GM21528 (cell line): Measurements from ENCODE around the gene GMDS.

ENCODE experiments used
- ATAC-seq: cut with Tn5 transposase; IDR thresholded peaks from one replicate; pipeline ENCODE4 v1.9.1; 2021; ENCODE audit warnings: mild to moderate bottlenecking, moderate library complexity; ENCODE audit not compliant: unreplicated experiment, low FRiP score

The GMDS gene

DNA sequence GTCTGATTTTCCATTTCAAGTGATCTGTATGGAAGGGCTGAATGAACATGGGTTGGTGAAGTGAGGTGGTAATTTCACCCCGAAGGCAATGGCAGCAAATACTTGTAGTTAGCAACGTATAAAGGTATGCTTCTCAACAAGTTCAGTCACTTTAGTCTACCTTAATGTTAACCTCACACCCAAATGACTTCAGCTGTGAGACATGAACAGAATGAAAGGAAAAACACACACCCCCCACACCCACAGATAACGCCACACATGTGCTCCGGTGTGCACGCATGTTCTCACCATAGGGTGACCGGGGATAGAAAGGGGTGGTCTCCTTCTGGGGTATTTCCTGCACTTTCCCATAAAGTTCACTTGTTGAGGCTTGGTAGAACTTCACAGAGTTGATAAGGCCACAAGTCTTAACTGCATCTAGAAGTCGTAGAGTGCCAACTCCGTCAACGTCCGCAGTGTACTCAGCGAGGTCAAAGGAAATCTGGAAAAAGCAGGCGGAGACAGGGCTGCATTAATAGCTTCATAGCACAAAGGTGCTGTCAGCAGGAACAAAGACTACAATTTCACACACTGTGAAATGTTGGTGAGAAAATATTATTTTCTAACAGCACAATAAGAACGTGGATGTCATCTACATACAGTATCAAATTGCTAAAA is 284.8 kb downstream of the GMDS start:
- ATAC-seq, result no peak

GRCh38 chr6:1958257-1958656 is 287.1 kb downstream of the GMDS start:
- ATAC-seq, result no peak

DNA sequence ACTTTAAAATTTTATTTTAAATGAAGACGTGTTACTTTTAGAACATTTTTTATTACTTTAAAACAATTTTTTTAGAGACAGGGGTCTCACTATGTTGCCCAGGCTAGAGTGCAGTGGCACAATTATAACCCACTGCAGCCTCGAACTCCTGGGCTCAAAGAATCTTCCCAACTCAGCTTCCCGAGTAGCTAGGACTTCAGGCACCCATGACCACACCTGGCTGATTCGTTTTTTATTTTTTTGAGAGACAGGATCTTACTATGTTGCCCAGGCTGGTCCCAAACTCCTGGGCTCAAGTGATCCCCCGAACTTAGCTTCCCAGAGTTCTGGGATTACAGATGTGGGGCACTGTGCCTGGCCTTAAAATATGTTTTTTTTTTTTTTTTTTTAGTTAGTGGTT is 287.7 kb downstream of the GMDS start:
- ATAC-seq, result no peak

- ATAC-seq, result no peak
These were observed 292.6 kb downstream of the GMDS start for GRCh38 chr6:1952740-1953360.

DNA sequence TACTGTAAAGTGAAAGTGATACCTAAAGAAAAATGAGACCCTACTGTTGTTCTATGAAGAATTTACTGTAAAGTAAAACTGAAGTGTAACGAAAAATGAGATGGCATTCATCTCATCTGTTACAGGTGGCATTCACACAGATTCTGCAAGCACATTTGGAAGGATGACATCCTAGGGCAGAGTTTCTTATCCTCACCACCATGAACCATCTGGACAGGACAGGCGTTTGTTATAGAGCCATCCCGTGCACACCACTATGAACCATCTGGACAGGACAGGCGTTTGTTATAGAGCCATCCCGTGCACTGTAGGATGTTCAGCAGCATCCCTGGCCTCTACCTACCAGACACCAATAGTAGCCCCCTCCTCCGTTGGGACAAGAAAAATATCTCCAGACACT is 294.8 kb downstream of the GMDS start:
- no peak for ATAC-seq

GRCh38 chr6:1949538-1949937 is 295.9 kb downstream of the GMDS start:
- ATAC-seq, result no peak

DNA sequence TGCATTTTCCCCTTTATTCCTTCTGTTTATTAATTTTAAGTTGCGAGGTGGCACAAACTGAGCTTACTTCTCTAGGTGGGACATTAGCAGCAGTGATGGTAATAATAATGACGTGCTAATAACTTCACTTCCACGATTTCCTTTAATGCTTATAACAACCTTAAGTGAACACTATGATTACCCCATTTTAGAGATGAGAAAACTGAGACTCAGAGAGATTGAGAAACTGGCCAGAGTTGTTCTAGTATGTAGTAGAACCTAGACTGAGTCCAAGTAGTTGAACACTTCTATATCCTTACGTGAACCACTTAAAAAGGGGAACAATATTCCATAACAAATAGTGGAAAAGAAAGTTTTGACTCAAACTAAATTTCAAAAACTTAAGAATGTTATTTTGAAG is 297.5 kb downstream of the GMDS start:
- no peak for ATAC-seq

DNA sequence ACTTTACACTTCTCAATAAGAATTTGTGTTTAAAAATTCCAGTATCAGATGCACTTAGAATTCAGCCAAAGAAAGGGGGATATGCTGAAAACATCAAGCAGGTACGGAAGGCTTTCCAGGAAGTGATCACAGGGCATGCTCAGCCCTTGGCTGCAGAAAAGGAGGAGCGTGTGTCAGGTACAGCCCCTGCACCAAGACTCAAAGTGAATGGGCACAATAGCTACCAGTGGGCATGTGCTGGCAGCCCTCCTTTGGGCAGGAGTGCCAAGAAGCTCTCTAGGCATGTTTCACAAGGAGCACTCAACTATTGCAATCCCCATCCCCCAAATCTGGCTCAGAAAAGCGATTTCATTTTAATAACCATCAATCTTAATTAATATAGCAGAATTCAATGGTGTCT is 298.8 kb downstream of the GMDS start:
- ATAC-seq, result no peak

DNA sequence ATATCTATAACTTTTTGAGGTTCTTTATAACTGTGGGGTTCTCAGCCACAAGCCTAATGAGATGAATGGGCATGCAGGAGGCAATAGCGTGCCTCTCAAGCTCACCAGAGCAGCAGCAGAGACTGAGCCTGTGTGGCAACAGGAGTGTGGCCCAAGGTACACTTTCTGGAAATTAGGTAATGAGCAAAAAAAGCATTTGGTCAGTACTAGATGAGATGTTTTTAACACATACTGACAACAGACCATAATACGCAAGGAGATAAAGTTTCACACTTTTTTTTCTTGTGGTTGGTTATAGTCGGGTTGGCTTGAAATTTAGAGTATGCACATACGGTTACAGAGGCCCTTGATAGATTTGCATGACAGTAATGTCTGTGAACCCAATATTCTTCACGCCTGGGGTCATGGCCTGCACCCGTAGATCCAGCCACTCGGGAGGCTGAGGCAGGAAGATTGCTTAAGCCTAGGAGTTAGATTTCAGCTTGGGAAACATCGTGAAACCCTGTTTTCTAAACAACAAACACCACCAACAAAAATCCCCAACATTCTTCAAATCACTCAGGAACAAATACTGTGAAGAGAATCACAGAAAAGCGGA is 300.1 kb downstream of the GMDS start:
- no peak for ATAC-seq

DNA sequence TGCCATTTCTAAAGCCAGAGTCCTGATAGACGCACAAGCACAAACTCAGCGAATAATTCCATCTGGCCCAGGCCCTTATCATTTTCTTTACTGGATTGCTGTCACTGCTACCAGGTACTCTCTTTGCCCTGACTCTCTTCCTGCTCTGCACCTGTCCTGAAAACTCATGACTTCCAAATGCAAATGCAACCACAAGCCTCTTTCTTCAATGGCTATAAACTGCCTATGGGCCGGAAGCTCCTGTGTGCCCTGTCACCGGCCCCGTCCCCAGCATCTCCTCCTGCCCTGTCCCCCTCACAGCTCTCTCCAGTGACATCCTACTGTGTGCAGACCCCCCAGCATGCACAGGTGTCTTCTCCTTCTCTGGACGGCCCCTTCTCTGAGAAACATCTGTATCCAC is 302.6 kb downstream of the GMDS start:
- ATAC-seq, result no peak

DNA sequence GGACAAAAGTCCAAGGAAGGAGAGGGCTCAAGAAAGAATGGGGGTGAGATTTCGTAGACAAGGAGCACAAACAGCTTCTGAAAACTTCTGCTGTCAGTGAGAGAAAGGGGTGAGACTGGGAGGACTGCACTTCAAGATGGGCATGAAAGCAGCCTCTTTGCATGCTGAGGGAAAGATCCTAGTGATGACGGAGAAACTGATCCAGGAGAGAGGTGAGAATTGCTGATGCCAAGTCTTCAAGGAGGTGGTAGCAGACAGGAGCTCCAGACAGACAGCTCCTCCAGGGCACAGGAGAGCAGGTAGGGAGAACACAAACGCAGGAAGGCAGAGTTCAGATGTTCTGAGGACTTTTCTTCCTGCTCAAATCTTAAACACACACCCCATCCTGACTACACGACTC is 303.9 kb downstream of the GMDS start:
- ATAC-seq, result no peak

DNA sequence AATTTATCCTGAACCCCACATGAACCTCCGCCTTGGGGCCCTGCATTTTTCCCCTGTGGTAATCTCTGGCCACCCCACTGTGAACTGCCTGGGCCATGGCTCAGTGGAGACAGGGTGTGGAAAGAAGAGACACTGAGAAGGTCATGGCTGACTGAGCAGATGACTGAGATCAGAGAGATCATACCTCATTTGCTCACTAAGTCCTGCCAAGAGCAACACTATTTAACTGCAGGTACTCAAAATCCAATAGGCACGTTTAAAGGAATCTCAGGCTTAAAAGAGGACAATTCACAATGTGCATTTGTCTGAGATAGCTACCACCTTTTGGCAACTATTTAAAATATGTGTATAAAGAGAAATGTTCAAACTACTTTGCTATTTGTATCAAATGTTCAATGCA is 305.0 kb downstream of the GMDS start:
- ATAC-seq, result no peak

DNA sequence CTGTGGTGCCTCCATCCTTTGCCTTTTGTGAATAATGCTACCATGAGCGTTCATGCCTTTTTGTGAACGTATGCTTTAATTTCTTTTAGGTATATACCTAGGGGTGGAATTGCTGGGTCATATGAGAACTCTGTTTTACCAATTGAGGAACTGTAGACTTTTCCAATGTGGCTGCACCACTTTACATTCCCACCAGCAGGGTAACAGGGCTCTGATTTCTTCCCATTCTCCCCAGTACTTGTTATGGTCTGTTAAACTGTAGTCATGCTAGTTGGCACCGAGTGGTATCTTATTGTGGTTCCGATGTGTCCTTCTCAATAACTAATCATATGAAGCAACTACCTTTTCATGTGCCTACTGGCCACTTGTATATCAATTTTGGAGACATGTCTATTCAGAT is 312.1 kb downstream of the GMDS start:
- no peak for ATAC-seq

- ATAC-seq, result no peak
These were observed 313.6 kb downstream of the GMDS start for GRCh38 chr6:1931817-1932216.

DNA sequence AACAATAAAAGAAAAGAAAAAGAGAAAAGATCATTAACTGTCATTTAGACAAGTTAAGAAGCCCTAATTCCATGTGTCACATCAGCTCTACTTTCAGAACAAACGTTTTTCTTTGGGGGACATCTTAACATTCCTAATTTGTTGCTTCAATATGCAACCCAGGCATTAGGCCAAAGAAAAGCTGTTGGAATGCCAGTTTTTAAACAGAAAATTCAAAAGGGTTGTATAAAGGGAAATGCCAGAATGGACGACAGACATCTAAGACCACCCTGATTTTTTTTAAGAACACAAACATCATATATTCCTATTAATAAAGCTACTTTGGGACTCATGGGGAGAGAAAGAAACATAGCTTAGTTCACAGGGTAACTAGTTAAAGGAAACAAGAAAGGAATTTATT is 315.0 kb downstream of the GMDS start:
- ATAC-seq, result no peak

DNA sequence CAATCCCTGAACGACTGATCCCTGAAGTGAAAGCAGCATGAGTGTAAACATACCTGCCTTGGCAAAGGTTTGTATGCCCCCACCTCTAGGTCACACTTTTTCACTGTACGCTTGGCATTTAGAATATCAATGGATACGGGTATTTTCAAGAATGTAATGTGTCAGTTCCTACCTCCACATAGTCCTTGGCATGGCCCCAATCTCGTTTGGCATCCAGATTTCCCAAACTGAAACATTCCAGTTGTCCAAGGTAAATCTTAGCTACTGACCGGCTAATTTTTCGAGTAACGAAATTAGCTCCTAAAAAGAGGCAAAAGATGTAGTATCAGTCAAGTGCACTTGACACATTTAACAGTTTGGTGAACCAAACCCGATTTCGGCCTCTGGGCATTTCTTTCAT is 315.5 kb downstream of the GMDS start:
- no peak for ATAC-seq

DNA sequence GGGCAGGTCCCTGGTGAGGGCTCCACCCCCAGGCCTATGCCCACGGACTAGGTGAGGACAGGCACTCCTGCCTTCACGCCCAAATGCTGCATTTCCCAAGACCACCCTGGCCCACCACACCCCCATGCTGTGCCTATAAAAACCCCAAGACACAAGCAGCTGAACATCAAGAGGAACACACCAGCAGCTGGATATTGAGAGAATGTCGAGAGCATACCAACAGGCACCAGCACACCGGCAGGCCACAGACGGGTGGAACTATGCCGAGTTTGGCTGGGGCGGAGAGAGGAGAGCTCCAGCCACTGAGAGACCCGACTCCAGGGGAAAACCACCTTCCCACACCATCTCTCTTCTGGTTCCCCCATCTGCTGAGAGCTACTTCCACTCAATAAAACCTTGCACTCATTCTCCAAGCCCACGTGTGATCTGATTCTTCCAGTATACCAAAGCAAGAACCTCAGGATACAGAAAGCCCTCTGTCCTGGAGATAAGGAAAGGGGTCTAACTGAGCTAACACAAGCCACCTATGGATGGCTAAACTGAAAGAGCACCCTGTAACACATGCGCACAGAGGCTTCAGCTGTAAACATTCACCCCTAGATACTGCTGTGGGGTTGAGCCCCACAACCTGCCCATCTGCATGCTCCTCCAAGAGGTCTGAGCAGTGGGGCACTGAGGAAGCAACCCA is 319.5 kb downstream of the GMDS start:
- ATAC-seq, result no peak

DNA sequence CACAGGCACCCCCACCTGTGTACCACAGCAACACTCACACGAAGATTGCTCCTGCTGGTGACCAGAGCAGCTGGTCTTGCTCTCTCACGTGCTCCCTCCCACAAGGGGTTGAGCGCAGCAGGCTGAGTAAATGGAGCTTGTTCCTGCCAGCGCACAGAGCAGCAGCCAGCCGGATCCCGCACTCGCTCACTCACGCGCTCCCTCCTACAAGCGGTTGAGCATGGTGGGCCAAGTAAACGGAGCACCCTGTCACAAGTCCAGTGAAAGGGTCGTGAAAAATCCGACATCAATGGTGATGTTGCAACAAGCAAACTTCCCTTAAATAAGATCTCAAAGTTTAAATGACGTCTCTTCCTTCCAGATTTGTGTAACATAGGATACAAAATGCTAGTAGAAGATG is 322.0 kb downstream of the GMDS start:
- no peak for ATAC-seq

DNA sequence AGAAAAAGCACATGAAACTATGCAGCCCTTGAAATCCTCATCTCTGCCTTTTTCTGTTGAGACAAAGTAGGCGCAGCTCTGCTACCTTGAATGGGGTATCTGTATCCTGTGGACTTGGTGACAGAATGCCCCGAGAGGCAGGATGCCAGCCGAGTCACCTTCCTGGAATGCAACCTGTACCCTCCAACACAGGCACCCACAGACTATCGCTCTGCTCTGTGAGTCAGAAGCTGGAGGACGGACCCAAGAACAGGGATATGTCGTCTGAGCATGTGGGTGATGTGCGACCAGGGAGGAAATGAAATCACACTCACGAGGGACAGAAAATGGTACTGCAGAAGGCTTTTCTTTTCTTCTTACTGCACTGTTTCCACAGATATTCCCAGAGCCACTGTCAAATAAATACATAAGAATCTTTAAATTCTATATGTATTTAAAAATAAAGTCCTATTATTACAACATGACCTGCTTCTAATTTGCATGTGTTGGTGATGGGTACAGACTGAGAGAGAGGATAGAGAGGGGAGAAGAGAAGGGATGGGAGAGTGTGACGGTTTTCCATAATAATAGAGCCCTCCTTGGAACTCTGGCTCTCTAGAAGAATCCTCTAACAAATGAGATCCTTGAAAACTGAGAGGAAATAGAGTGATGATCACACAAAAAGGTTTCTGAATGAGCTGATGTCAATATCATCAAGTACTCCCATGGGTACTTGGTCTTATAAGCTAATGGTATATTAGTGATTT is 327.6 kb downstream of the GMDS start:
- no peak for ATAC-seq

DNA sequence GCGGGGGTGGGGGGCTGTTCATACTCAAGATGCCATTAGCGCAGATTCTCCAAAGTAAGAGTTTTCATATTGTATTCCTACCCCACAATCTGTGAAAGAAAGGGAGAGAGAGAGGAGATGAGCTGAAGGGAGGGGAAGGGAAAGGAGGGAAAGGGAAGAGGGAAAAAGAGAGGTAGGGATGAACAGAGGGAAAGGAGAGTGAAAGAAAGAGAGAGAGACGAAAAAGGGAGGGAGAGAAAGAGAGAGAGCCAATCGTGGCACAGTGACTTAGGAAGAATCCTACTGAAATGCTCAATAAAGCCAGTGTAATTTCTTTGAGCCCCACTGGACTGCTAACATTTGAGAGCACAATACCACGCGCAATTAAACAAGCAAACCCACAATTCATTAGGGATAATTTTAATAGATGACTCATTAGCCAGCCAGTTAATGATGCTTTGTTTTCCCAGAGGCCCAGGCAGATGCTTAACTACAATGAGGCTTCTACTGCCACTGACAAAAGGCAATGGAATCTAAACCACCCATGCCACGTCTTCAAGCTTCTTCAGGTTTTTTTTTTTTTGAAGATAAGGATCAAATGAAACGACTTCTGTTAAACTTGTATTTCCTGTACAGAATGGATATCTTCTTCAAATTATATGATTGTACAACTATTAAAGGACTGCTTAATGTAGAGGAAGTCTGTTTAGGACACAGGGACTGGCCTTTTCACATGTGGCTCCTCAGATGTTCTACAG is 328.9 kb downstream of the GMDS start:
- no peak for ATAC-seq
